GM19324 (cell line): ENCODE results near the gene ARMC2.
"Not testable (repeated sequence)": the region's sequence is repeated elsewhere in the genome, so short reads cannot be mapped to it uniquely, and the experiment has no call there.

Experiments used
- ATAC-seq: cut with Tn5 transposase; IDR thresholded peaks from one replicate; pipeline ENCODE4 v1.9.1; 2021; ENCODE audit warnings: mild to moderate bottlenecking, moderate library complexity; ENCODE audit not compliant: unreplicated experiment, low FRiP score

Gene ARMC2

DNA sequence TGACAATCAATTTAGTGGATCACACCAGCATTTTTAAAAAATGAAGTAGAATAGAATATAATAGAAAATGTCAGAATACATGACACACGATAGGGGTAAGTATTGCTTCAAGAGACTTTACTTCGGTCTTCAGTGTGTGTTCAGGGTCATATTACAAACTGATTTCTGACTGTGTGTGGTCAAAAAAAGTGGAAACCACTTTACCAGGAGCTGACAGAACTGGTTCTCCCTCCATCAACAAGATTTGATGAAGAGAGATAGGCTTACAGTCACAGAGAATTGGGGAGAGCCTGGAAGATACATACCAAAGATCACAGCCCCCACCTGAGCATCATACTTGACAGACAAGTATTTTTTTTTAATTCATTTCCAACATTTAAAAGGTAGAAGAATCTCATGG lies 21.7 kb downstream of the ARMC2 start:
- no peak for ATAC-seq

GRCh38 chr6:108870357-108870756 lies 22.1 kb downstream of the ARMC2 start:
- ATAC-seq = no peak

DNA sequence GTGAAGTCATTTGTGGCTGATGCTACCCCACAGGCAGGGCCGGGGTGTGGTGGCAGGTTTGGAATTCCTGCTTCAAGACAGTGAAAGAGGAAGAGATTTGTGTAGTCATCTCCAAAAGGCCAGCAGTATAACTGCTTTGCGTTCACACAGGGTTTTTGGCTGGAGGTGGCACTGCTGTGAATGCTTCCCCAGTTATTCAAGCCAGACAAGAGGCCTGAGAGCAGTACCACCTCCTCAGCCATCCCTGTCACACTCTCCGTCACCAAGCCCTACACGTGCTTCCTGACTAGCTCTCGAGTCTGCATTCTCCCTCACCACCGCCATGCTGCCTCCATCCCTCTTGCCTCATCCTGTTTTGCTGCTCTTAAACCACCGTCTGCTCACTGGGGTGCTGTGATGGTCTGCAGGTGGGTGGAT lies 23.9 kb downstream of the ARMC2 start:
- no peak for ATAC-seq

DNA sequence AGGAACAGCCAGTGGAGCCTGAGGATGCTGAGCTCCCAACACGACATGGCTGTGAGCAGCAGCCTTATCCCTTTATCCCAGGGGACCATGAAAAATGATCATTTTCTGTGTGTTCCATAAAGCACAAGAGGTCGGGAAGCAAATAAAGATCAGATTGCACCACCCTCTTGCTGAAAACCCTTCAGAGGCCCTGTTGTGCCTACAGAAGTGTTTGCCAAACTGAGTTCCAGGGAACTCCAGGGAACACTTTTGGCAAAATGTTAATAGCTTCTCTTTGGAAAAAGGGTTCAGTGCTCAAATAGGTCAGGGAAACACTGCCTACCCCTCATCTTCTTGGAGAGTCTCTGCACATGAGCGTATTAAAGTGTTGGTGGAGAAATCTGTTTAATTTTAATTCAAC lies 24.4 kb downstream of the ARMC2 start:
- no peak for ATAC-seq

- ATAC-seq = no peak
Measured at GRCh38 chr6:108873251-108873650, 25.0 kb downstream of the ARMC2 start.

DNA sequence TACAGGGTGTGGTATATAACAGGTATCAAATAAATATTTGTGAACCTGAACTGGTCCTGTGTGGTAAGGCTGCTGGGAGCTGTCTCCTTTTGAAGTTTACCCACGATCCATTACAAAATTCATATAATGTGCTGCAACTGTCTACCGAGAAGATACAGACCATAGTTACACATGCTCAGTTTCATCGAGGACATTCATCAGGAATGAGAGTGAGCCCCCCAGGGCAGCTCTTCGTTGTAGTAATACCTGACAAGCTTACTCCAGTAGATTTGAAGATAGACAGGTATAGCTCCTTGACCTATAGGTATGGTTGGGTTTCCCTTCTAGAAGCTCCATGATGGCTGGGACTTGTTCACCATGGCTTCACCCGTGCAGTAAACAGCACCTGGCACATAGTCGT lies 25.7 kb downstream of the ARMC2 start:
- no peak for ATAC-seq

DNA sequence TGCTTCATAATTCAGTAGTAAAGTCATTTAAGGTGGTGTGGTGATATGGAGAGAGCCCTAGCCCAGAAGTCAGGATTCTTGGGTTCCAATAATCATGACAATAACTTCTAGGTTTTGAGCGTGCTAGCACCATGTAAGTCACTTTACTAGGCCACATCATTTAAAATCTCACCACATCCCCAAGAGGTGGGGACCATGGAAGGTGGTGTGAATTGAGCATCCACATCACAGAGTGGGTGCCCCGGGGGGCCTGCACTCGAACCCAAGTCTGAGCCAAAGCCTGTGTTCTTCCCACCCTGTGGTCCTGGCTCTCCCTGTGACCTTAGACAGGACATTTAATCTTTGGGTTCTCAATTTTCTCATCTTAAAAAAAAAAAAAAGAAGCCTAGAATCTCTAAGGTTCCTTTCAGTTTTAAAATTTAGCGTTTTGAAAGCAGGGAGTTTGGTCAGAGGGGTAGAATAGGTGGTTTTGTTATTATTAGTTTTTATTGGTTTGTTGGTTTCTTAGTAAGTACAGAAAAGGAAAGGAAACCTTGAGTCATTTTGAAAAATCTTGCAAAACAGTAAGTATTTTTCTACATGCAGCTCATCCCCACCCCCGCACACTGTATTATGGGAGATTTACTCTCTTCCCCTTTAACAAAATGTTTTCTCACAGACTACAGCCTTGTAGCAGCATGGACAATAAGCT lies 26.4 kb downstream of the ARMC2 start:
- ATAC-seq = peak; percentile 69

DNA sequence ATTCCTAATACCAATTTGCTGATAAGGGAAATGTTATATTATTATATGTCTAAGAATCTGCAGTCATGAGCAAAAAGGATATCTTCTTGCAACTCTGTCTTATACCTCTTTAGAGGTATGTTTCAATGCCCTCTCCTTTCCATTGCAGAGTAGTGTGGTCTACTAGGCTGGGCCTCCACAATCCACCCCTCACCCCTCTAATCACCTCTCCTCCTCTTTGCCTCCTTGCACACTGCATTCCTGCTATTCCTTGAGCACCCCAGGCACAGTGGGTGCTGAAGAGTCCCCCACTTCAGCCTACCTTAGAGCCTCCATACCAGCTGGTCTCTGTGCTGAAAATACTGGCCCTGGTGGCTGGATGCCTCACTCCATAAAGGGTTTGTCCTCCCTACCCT lies 26.9 kb downstream of the ARMC2 start:
- peak; percentile 32 for ATAC-seq

DNA sequence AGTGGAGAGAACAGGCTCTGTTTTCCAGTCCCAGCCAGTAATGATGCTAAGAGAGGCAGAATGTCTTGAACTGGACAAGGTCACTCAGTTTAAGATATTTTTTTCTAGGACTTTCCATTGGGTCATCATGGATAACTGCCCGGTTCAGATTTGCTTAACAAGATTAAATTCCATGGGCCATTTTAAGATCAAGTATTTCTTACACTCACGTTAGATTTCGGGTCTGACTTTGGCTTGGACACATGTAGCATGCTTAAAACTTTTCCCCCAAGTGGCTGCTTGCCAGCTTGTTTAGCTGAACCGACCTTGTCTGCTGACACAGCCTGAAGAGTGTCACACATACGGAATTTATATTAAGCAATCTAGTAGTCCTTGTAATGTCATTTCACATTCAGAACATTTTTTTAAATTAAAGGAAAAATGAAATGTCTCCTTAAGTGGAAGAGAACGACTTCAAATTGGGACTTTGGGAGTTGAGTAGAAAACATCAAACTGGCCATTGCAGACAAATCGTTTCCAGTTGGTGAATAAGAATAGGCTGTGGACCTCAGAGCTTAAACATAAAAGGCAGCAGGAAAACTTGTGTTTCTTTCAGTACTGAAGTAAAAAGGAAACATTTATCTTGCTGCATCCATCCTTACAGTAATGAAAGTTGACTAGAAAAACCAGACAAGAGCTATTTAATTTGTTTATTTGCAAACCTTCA lies 29.0 kb downstream of the ARMC2 start:
- ATAC-seq = no peak

DNA sequence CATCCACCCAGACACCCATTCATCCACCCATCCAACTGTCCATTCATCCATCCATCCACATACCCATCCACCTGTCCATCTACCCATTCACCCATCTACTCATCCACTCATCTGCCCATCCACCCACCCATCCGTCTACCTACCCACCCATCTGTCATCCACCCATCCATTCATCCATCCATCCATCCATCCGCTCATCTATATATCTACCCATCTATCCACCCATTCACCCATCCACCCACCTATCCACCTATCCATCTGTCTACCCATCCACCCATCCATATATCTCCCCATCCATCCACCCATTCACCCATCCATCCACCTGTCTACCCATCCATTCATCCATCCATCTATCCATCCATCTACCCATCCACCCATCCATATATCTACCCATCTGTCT lies 30.7 kb downstream of the ARMC2 start:
- ATAC-seq = no peak

DNA sequence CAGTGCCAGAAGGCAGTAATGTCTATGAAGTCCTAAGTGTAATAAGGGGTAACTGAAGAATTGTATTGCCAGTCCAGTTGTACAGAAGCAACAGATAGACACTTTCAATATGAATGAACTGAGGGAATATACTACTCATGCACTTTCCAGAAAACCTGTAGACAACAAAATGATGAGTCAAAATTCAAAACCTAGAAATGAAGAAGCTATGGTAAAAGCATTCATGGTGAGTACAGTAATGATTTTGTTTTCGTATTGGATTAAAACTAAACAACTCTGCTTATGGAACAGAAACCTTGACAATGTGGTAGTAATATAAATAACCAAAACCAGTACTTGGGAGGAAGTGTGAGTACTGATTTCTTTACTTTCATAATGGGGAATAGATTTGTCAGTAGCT lies 35.0 kb downstream of the ARMC2 start:
- ATAC-seq = peak; percentile 86

- ATAC-seq = no peak
Measured at GRCh38 chr6:108884211-108885059, 36.2 kb downstream of the ARMC2 start.

DNA sequence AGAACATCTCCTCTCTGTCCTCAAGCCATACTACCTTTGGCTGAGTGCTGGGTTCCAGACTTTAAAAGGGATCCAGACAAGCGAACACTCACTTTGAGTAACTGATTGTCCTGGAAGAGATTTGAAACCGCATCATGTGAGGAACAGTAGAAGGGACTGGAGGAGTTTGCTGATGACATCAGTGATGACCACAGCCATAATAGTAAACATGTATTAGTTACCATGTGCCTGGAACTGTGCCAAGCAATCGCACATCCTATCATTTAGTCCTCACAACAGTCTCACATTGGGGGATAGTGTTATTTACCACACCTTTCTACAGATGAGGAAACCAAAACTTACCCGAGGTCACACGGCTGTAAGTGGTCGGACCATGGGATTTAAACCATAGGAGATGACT lies 39.8 kb downstream of the ARMC2 start:
- no peak for ATAC-seq

DNA sequence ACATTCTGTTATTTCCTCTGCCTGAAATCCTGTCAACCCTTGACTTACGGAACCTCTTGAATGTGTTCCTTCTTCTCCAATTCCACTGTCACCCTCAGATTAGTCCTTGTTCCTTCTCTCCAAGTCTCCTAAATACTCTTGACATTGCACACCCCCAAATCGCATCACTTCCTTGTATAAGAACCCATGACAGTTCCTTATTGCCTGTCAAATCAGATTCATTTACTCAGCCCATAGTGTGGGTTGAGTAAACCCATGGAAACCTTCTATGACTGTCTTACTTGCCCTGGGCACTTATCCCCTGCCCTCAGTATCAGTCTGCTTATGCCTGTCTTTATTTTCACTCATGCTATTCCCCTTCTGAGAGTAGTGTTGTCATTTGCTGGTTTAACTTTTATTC lies 40.5 kb downstream of the ARMC2 start:
- ATAC-seq = no peak

- not testable (repeated sequence) for ATAC-seq
Measured at GRCh38 chr6:108890898-108891297, 42.7 kb downstream of the ARMC2 start.

GRCh38 chr6:108895571-108895970 lies 47.3 kb downstream of the ARMC2 start:
- ATAC-seq = no peak

GRCh38 chr6:108896111-108896661 lies 48.0 kb downstream of the ARMC2 start:
- no peak for ATAC-seq

DNA sequence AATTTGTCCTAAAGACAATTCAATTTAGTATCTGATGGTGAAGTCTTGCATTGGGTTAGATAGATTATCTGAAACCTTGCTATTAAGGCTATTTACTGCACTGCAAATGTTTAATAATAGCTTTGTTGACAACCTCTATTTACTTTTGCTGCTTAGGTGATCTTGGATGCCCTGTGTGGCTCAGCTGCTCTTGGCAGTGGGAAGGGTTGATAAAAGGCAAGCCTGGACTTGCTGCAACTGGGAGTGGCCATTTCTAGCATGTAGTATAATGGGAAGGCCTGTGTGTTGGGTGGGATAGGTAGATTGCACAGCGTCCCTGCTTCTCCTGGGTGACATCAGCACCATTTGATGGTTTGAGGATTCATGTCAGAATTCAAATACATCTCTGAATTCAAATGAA lies 49.1 kb downstream of the ARMC2 start:
- no peak for ATAC-seq

- no peak for ATAC-seq
Measured at GRCh38 chr6:108902382-108902792, 54.2 kb downstream of the ARMC2 start.

DNA sequence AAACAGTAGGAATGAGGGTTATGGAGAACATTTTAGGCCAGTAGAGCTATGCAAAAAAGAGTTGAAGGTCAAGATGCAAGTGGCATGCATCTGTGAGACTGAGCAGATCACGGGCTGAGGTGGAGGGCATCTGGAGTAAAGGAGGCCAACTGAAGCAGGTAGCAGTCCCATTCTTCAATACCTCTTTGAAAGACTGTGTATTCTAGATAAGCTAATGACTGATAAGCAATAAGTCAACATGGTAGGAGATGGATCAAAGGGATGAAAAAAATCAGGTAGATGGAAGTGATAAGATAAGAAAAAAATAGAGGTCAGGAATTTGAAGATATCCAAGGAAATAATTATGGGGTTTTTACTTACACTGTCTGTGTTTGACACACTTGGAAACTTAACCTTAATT lies 55.6 kb downstream of the ARMC2 start:
- no peak for ATAC-seq

DNA sequence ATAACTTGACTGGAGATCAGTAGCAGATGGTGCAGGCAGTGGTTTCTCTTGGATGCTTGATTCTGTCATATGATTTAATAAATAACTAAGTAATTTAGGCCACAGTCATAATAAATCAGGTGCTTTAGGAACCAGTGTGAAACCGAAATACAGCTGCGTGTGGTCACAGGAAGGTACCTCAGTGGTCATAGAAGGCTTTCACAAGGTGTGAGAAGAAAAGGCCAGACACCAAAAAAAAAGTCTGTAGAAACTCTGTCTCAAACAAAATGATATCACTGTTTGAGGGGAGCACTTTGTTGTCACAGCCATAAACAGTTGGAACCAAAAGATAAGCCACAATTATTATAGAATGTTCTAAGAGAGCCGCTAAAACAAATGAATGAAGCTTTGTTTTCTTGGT lies 56.5 kb downstream of the ARMC2 start:
- ATAC-seq = peak; percentile 96
